Stimulated activated naive CD8-positive, alpha-beta T cell treated with anti-CD3 and anti-CD28 coated beads, Interleukin-15, Interleukin-2, amounts not matched to agents 100 U/mL and 50 U/mL, for 24 hours (primary cell): ENCODE data around the gene DCTN3.

Experiments used
- ATAC-seq: fragments of 150-1000 bp; cut with Tn5 transposase; one replicate; pipeline ENCODE4 v1.10.0; 2021
- DNase-seq: peaks from one replicate; pipeline ENCODE4 v3.0.0; 2021

The DCTN3 gene

GRCh38 chr9:34590381-34591247, 29.7 kb downstream of the DCTN3 start:
- no peak for DNase-seq
- no peak for ATAC-seq

- DNase-seq (no peak), ATAC-seq (no peak)
Measured at GRCh38 chr9:34589636-34590380, 30.5 kb downstream of the DCTN3 start, which contains the start of gene CNTFR. CNTFR (minus strand) TSS chr9:34589724; CDS start chr9:34568981, 20,743 bp downstream.

GRCh38 chr9:34588671-34589635, 31.3 kb downstream of the DCTN3 start:
- no peak for DNase-seq
- ATAC-seq: no peak

GRCh38 chr9:34587271-34587670, 33.0 kb downstream of the DCTN3 start:
- ATAC-seq (no peak), DNase-seq (no peak)

GRCh38 chr9:34585946-34586669, 34.2 kb downstream of the DCTN3 start:
- DNase-seq (no peak), ATAC-seq (no peak)

GRCh38 chr9:34584970-34585369, 35.3 kb downstream of the DCTN3 start:
- no peak for ATAC-seq

GRCh38 chr9:34582787-34583186, 37.5 kb downstream of the DCTN3 start:
- no peak for DNase-seq
- no peak for ATAC-seq

More at GRCh38 chr9:34584970-34585369, 35.3 kb downstream of the DCTN3 start:
- DNase-seq: no peak

GRCh38 chr9:34581318-34581717, 39.0 kb downstream of the DCTN3 start:
- ATAC-seq (no peak), DNase-seq (no peak)

GRCh38 chr9:34580358-34580757, 39.9 kb downstream of the DCTN3 start:
- ATAC-seq: no peak
- no peak for DNase-seq

- ATAC-seq (no peak), DNase-seq (no peak)
Measured at GRCh38 chr9:34579808-34580163, 40.5 kb downstream of the DCTN3 start.

GRCh38 chr9:34579104-34579807, 41.0 kb downstream of the DCTN3 start:
- ATAC-seq (no peak), DNase-seq (no peak)

GRCh38 chr9:34578241-34579103, 41.8 kb downstream of the DCTN3 start:
- DNase-seq (peak; percentile 22), ATAC-seq (no peak)

- ATAC-seq (no peak), DNase-seq (no peak)
Measured at GRCh38 chr9:34577400-34578240, 42.7 kb downstream of the DCTN3 start.

- ATAC-seq: no peak
- DNase-seq: no peak
Measured at GRCh38 chr9:34576597-34577399, 43.5 kb downstream of the DCTN3 start.

- DNase-seq (no peak), ATAC-seq (no peak)
Measured at GRCh38 chr9:34575862-34576596, 44.3 kb downstream of the DCTN3 start.

GRCh38 chr9:34575241-34575640, 45.1 kb downstream of the DCTN3 start:
- DNase-seq: no peak
- ATAC-seq: no peak

GRCh38 chr9:34574571-34574970, 45.7 kb downstream of the DCTN3 start:
- no peak for DNase-seq
- no peak for ATAC-seq
